HCT116 (cell line): Measurements from ENCODE around the gene RMDN2.
A peak's percentile ranks its signal among the peaks of the same experiment; 100 is the strongest.

ENCODE experiments used
- ATF3 ChIP-seq: IDR thresholded peaks from 2 replicates; pipeline ENCODE4 v1.6.1; 2012
- CTCF ChIP-seq, 3 experiments: fragments of 200-600 bp in 1 of 3; sonication (generic) in 1 of 3; IDR thresholded peaks in 2 of 3; conservative IDR thresholded peaks in 1 of 3; 2 replicates each; pipeline ENCODE4 v1.5.1; 2012 to 2017; ENCODE audit warnings: low read depth in 2 of 3, low read length in 2 of 3, antibody characterized with exemption in 1 of 3, borderline replicate concordance in 1 of 3, control low read depth in 1 of 3, mild to moderate bottlenecking in 1 of 3, mixed read lengths in 1 of 3, mixed run types in 1 of 3, moderate library complexity in 1 of 3; ENCODE audit not compliant: insufficient read depth in 1 of 3
- JUND ChIP-seq: IDR thresholded peaks from 2 replicates; pipeline ENCODE4 v1.6.1; 2012

- TF ChIP-seq CTCF (IDR thresholded peaks at IDR 0.05 in 2 of 3, conservative IDR thresholded peaks at IDR 0.05 in 1 of 3; ENCODE audit: borderline replicate concordance in 1 of 3, insufficient read depth in 1 of 3, low read depth in 2 of 3, low read length in 2 of 3) (peak in 2 of 3 experiments; percentile 7 to 28; a peak in 3 of 6 replicates), JUND (no peak), ATF3 (no peak)
Measured at GRCh38 chr2:37880551-37880950, 44.5 kb upstream of the RMDN2 start.
